B cell (primary cell): Measurements from ENCODE around the gene KREMEN2.

ENCODE experiments used
- CTCF ChIP-seq: fragments of 200-600 bp; IDR thresholded peaks from one replicate; pipeline ENCODE4 v1.8.0; 2022; ENCODE audit warnings: antibody characterized with exemption, mild to moderate bottlenecking
- EZH2 ChIP-seq: IDR thresholded peaks from 2 replicates; pipeline ENCODE4 v1.6.1; 2012; ENCODE audit warnings: borderline replicate concordance, low read depth, mild to moderate bottlenecking, moderate library complexity, low read length; ENCODE audit not compliant: insufficient read depth, poor library complexity, severe bottlenecking

GRCh38 chr16:2952679-2953078 is 11.4 kb upstream of the KREMEN2 start:
- TF ChIP-seq CTCF (no peak), EZH2 (no peak)
